Fibroblast of lung (primary cell): ENCODE data around the gene BAIAP2.

Source experiments
- CTCF ChIP-seq, 2 donors: IDR thresholded peaks in 1 of 2; conservative IDR thresholded peaks in 1 of 2; 1 replicate in 1 of 2; 2 replicates in 1 of 2; pipeline ENCODE4 v1.5.1; 2011 to 2012; ENCODE audit warnings: low read length in 2 of 2, control low read depth in 1 of 2, inconsistent platforms in 1 of 2, low read depth in 1 of 2, mild to moderate bottlenecking in 1 of 2
- EZH2 ChIP-seq: IDR thresholded peaks from 2 replicates; pipeline ENCODE4 v1.5.1; 2012; ENCODE audit warnings: low read length, control low read depth, mild to moderate bottlenecking; ENCODE audit errors: missing control alignments

- TF ChIP-seq CTCF (conservative IDR thresholded peaks at IDR 0.05 in 1 of 2, IDR thresholded peaks at IDR 0.05 in 1 of 2; ENCODE audit: low read depth in 1 of 2, low read length in 2 of 2): no peak
- TF ChIP-seq EZH2: no peak
Observed at GRCh38 chr17:81086789-81087551, 52.0 kb downstream of the BAIAP2 start.
